GM19240 (cell line): ENCODE measurements around the gene TBC1D20.
"Not testable (repeated sequence)": the region's sequence is repeated elsewhere in the genome, so short reads cannot be mapped to it uniquely, and the experiment has no call there.

Experiments used
- DNase-seq: peaks from one replicate; pipeline ENCODE4 v3.0.0; 2011; ENCODE audit warnings: low spot score; ENCODE audit not compliant: insufficient read length

TBC1D20 gene

DNA sequence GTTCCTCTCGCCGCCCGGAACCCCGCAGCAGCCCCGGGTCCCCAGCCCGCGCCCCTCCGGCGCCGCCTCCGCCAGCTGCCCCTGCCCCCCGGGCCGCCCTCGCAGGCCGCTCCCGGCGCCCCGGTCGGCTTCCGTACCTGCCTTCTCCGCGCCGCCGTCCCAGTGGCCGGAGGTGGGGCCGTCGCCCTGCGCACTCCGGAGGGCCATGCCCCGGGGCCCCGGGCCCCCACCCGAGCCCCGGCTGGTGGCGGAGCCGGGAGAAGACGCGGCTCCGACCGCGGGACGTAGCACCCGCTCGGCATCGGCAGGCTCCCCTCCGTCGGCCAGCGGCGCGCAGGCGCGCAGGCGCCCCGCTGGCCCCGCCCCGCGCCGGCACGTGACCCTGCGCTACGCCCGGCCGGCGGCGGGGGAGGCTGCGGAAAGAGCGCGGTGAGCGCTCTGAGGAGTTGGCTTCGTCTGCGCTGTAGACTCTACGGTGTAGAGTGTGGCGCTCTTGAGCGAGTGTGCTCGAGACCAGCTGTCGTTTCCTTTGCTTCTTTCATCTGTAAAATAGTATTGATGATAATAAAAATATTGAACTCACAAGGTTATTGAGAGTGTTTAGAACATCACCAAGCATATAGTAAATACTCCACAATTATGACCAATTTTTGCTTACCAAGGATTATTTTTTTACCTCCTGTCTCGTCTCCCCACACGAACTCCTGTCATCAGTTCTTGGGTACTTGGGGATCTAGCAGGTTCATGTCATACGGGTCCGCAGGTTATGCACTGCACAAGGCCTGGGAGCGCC lies at the start of gene TBC1D20:
TBC1D20 (minus strand) TSS at position 335 of the 793 bp plus-strand sequence; CDS start at position 207, 128 bp downstream.
- DNase-seq: peak; percentile 85

DNA sequence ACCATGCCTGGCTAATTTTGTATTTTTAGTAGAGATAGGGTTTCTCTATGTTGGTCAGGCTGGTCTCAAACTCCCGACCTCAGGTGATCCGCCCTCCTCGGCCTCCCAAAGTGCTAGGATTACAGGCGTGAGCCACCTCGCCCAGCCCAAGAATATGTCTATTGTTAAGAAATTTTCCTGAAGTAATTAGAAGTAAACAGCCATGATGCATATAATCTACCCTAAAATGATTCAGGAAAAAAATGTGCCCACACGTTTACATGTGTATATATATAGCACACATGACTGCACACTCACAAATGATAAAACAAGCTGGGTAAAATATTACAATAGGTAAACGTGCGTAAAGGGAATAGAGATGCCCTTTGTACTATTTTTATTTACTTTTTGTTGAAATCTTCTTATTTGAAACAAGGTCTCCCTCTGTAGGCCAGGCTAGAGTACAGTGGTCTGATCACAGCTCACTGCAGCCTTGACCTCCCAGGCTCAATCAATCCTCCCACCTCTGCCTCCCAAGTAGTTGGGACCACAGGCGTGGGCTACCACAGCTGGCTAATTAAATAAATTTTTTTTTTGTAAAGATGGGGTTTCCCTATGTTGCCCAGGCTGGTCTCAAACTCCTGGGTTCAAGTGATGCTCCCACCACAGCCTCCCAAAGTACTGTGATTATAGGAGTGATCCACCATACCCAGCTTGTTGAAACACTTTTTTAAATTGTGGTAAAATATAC lies 48.2 kb upstream of the TBC1D20 start:
- DNase-seq: not testable (repeated sequence)

GRCh38 chr20:508364-508787 lies 46.0 kb upstream of the TBC1D20 start:
- not testable (repeated sequence) for DNase-seq

- no peak for DNase-seq
Measured at GRCh38 chr20:507761-508332, 45.5 kb upstream of the TBC1D20 start.

GRCh38 chr20:507006-507758 lies 44.8 kb upstream of the TBC1D20 start:
- DNase-seq: no peak

- no peak for DNase-seq
Measured at GRCh38 chr20:504632-505075, 42.3 kb upstream of the TBC1D20 start.

DNA sequence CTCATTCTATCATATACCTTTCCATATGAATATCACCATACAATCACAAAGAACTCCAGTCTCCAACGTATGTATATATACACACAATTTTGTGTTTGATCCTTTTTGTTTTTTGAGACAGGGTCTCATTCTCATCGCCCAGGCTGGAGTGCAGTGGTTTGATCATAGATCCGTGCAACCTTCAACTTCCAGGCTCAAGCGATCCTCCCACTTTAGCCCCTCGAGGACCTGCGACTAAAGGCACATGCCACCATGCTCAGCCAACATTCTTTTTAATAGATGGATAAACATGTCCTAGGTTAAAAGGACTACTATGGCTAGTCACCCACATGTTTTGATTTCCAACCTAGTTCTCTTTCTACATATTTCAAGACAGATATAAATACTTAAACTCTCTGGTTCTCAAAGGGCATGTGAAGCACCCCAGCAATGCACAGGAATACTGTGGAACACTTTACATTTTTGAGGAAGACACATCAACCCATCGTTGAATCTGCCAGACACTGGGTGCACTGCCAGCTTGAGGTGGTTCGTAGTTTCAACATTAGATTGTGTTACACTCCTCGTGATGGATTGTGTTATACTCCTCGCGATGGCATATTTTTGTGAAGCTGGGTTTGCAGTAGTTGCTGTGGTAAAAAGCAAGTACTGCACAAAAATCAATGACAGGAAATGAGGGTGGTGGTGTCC lies 40.9 kb upstream of the TBC1D20 start:
- DNase-seq: no peak

- DNase-seq: no peak
Measured at GRCh38 chr20:497979-498378, 35.6 kb upstream of the TBC1D20 start.

GRCh38 chr20:496126-496696 lies 33.9 kb upstream of the TBC1D20 start:
- DNase-seq: no peak

DNA sequence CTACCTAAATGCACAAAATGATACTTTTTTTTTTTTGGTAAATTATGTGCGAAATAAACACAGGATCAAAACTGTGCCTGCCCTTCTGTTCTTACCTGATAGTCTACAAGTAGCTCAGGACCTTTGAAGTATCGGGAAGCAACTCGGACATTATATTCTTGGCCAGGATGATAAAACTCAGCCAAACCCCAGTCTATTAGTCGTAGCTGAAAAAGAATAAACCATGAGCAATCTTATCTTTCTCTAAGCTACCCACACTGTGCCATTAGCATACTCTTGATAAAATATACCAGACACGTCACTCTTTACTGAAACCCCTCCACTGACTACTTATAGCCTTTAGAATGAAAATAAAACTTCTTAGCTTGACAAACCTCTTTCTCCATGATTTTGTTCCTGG lies 29.8 kb upstream of the TBC1D20 start:
- no peak for DNase-seq

GRCh38 chr20:487655-488054 lies 25.3 kb upstream of the TBC1D20 start:
- no peak for DNase-seq

DNA sequence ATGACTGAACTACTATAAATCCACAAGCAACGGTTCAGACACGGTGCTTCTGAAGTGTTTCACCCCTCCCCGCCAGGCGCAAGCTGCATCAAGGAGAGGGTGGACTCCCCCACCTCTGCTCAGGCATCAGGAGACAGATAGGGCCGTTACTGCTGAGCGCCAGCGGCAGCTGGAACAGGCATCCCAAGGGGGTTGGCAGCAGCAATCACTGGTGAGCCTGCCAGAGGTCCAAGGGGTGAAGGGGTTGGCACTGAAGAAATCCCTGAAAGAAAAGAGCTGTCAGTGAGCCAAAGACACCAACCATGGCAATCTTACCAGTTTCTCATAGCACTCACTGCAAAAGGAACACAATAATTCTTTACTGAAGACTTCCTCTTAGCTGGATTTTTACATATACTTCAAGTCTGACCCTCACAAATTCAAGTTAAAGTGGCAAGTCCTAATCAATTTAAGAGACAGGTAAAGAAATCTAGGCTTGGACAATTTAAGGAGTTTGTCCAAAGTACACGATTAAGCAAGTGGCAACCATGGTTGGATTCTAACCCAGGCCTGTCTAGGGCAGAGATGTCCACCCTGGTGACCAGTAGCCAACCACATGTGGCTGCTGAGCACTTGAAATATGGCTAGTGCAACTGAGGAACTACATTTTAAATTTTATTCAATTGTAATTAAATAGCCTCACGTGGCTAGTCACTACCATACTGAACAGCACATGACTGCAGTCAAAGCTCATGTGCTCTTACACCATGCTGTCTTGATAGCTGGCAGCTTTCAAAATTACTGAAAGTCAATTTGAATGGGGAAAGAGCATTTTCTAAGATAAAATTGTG lies 21.7 kb upstream of the TBC1D20 start:
- DNase-seq: no peak

DNA sequence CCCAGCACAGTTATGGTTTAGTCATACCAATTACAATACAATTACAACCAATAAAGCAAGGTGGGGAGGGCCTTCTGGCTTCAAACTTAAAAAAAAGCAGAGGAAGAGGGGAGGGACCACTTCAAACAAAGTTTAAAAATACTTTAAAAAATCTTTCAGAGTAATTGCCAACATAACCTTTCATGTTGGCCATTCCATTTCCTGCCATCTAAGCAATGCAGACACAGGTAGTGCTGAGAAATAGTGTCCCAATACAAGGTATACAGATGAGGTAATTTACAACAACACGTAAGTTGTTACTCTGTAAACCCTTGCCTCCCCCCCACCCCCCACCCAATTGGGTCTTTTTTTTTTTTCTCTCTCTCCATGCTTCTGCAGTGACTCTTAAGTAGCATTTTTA lies 18.8 kb upstream of the TBC1D20 start:
- DNase-seq: no peak

DNA sequence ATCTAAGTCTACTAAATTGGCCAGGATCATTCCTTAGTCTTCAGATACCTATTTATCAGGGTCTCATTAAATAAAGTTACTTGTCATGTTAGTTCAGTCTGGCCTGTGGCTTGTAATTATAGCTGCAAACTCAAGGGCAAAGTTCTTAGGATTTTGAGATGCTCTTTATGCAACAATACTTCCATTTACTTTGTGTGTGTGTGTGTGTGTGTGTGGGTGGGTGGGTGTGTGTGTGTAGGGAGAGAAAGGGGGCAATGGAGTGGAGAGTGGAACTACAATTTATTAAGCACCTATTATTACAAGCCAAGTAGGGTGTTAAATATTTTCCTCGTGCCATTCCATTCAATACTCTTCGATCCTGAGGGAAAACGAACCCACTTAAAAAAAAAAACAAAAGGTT lies 17.7 kb upstream of the TBC1D20 start:
- DNase-seq: no peak

- no peak for DNase-seq
Measured at GRCh38 chr20:479487-479886, 17.2 kb upstream of the TBC1D20 start.

DNA sequence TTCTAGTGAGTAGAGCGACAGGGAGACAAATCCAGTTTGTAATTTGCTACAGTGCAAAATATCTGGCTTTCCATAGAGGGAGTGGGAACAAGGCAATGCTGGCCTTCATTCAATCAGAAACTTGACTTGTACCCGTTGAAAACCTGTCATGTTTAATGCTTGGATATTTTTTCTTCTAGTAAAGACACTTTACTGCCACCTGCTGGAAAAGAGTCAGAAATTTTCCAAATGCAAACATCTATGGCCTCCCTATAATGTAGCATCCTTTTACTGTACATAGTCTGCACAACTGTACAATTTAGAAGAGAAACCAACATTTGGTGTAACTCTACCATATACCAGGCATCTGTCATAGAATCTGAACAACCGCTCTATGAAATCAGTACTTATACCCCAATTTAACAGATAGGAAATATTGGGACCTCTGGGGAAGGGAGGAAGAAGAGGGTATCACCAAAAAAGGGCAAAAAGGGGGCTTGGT lies 16.7 kb upstream of the TBC1D20 start:
- peak; percentile 9 for DNase-seq

DNA sequence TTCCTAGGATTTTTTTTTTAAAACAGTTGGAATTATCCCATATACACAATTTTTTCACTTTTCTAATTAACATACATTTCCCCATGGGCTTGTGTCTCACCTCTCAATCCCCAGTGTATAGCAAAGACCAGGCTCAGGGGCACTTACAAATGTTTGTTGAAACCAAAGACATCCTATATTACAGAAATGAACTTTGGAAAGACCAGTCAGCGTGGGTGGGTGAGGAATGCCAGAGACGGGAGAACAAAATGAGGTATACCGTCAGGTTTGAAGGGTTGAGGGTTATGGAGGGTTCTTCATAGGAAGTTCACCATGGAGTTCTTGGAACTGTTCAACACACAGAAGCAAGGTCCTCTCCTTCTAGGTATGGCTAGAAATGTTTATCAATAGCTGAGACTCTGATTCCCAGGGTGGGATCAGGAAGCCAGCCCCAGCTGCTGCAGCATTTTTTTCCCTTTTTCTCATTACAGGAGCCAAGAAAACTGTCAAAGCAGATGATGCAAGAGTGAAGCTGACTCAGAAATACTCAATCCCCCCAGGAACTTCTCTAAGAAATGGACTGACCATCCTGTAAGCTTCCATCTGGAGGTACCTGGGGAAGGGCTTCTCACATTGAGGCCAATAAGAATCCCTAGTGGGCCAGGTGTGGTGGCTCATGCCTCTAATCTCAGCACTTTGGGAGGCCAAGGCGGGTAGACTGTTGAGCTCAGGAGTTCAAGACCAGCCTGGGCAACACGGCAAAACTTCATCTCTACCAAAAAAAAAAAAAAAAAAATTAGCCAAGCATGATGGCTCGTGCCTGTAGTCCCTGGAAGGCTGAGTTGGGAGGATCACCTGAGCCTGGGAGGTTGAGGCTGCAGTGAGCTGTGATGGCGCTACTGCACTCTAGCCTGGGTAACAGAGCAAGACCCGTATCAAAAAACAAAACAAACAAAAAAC lies 15.9 kb upstream of the TBC1D20 start:
- DNase-seq: no peak

- DNase-seq: not testable (repeated sequence)
Measured at GRCh38 chr20:476561-477249, 14.4 kb upstream of the TBC1D20 start.
